ENCODE data around the gene TBX18.

- no peak for TF ChIP-seq CTCF (conservative IDR thresholded peaks at IDR 0.05)
- no peak for TF ChIP-seq ZFX (IDR thresholded peaks at IDR 0.05)
Measured at GRCh38 chr6:84748376-84748775, 16.0 kb downstream of the TBX18 start.

Measured in C4-2B (cell line).